Bronchial epithelial cell (primary cell): ENCODE measurements around the gene DNAH8. TPM values are rescaled to one million over a fixed set of nuclear protein-coding genes. Genes with fewer than 3 reads are reported as not detected.

ENCODE experiments used
- DNase-seq: peaks from one replicate; pipeline ENCODE4 v3.0.0-alpha.2; 2010; ENCODE audit warnings: low read depth
- FAIRE-seq: peaks from 2 replicates; lab custom pipeline; 2011; peaks lifted over from hg19 to GRCh38; lab: Jason Lieb, UNC
- H3K27me3 ChIP-seq: 2 replicates; pipeline ENCODE4 v1.5.1; 2011; ENCODE audit warnings: low read length; ENCODE audit not compliant: control insufficient read depth, insufficient read depth
- H3K36me3 ChIP-seq: 2 replicates; pipeline ENCODE4 v1.5.1; 2011; ENCODE audit warnings: low read length; ENCODE audit not compliant: control insufficient read depth, insufficient read depth
- H3K4me3 ChIP-seq: 2 replicates; pipeline ENCODE4 v1.5.1; 2011; ENCODE audit warnings: mild to moderate bottlenecking, low read depth, low read length, control low read depth
- total RNA-seq: library from RNA; depleted of rRNA; stranded (reverse); fragments of >200 nt; gene quantifications from 2 replicates; pipeline ENCODE4 v1.2.1, GENCODE V29; 2014
- TF ChIP-seq, protein P1 (sequence below): IDR thresholded peaks from 2 replicates; pipeline ENCODE4 v1.5.1; 2011; ENCODE audit warnings: mild to moderate bottlenecking, moderate library complexity, low read length, control low read depth, inconsistent platforms; ENCODE audit not compliant: insufficient read depth, severe bottlenecking

DNAH8 gene
- total RNA-seq, 1 donor from 2014 or later, result not detected

DNA sequence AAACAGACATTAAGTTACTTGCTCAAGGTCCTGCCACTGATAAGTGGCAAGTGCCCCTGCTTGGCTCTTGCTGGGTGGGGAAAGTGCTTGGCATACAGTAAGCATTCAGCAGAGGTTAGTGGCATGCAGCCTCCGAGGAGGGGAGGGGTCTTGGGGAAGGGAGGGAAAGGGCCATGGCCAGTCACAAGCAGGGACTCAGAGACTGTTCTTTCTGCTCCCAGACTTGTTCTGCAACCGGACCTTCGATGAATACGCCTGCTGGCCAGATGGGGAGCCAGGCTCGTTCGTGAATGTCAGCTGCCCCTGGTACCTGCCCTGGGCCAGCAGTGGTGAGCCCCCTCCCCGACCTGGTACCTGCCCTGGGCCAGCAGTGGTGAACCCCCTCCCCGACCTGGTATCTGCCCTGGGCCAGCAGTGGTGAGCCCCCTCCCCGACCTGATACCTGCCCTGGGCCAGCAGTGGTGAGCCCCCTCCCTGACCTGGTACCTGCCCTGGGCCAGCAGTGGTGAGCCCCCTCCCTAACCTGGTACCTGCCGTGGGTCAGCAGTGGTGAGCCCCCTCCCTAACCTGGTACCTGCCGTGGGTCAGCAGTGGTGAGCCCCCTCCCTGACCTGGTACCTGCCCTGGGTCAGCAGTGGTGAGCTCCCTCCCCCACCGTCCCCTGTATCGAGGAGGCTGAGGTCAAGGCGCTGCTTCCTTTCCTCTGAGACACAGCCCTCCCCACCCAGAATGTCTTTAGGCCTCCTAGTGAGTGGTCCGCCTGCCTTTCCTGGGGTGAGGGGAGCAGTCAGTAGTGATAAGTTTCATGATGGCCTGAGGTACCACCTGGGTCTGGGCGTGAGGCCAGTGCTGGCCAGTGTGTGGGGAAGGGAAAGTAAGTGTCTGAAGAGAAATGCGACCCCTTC is 342.4 kb downstream of the DNAH8 start:
- FAIRE-seq, result peak; percentile 68
- TF ChIP-seq, protein P1, sequence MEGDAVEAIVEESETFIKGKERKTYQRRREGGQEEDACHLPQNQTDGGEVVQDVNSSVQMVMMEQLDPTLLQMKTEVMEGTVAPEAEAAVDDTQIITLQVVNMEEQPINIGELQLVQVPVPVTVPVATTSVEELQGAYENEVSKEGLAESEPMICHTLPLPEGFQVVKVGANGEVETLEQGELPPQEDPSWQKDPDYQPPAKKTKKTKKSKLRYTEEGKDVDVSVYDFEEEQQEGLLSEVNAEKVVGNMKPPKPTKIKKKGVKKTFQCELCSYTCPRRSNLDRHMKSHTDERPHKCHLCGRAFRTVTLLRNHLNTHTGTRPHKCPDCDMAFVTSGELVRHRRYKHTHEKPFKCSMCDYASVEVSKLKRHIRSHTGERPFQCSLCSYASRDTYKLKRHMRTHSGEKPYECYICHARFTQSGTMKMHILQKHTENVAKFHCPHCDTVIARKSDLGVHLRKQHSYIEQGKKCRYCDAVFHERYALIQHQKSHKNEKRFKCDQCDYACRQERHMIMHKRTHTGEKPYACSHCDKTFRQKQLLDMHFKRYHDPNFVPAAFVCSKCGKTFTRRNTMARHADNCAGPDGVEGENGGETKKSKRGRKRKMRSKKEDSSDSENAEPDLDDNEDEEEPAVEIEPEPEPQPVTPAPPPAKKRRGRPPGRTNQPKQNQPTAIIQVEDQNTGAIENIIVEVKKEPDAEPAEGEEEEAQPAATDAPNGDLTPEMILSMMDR, result no peak
- Histone ChIP-seq H3K27me3 (peaks cover 2% of the 10 kb centered on the region), H3K4me3 (no peak overlapping the region), H3K36me3 (no peaks in the 10 kb centered on the region)
- no peak for DNase-seq

DNA sequence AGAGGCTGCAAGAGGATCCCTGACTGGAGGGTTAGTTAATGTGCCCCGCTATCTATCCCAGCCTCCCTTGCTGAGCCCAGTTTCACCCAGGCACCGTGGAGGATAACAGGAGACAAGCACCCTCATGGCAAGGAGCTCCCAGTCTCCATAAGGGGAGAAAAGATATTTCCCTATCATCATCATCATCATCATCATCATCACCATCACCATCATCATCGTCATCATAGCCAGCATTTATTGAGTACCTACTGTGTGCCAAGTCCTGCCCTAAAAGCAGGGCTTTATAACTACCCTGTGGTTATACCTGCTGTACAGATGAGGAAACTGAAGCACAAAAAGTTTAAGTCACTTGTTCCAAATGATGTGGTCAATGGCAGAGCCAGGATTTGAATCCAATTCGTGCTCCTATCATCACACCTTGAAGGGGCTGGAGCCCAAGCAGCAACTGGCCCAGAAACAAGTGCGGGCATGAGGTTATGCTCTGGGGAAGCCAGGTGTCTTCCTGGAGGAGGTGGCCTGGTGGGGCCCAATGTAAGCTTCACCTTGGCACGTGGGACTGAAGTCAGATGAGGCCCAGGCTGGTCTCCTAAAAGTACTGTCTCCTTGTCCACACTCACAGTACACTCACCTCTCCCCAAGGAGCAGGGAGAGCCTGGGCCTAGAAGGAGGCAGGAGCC is 343.5 kb downstream of the DNAH8 start:
- FAIRE-seq, result no peak
- DNase-seq, result no peak
- Histone ChIP-seq H3K27me3 (peaks cover 3% of the 10 kb centered on the region), H3K36me3 (no peaks in the 10 kb centered on the region), H3K4me3 (no peak overlapping the region)
- TF ChIP-seq, protein P1, result no peak

DNA sequence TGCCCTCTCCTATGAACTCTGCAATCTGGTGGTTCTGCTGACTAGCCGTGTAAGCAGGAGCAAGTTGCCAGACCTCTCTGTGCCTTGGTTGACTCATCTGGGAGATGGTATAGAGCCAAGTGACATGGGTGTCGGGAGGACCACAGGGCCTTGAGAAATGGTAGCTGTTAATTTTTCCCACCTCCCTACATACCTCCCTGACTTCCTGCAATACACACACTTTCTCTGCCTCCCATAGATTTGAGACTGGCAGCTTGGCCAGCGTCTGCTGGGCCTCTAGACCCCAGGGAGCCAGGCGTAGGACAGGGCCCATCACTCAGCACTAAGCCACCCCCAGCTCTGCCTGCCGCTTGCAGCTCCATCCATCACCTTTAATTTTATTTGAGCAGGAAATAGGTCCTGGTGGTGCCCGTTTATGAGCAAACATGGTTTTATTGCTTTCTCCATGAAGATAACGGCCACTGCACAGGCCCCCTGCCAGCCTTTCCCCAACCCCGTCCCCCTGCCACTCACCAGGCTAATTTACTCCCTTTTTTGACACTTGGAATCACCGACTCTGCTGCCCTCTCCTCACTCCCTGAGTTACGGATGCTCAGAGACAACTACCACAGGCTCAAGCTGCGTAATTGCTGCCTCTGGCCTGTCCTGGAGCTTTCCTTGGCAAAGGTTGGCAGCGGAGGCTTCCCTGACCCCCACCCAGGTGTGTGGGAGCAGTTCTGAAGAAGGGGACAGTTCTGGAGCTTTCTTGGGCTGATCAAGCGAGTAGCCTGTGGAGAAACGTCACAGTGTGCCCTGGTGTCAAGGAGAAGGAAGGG is 344.6 kb downstream of the DNAH8 start:
- H3K27me3 ChIP-seq, result peaks cover 3% of the 10 kb centered on the region
- DNase-seq, result no peak

DNA sequence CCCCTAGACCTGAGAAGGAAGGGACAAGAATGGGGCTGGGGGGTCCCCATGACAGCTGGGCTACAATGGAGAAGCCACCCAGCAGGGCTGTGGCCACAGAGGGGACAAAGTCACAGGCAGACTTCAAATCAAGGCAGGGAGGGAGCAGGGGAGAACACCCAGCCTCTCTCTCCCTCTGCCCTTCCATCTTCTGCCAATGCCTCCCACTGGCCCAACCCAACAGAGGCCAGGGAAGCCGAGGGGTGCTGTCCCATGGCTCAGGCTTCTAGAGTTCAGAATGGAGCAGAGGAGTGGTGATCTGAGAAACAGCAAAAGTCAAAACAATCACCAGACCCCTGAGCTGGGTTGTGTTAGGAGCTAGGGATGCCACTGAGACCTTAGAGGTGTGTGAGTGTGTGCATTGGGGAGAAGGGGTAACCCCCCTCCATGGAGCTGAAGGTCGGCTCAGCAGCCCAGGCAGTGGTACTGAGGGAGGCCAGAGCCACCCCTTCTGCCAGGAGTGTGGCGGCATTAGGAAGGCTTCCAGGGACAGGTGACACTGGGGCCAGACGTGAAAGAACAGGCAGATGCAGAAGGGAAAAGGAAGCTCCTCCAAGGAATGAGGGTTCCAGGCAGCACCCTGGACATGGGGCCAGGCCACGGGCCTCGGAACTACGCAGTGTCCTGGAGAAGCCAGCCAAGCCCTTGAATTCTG is 345.5 kb downstream of the DNAH8 start:
- Histone ChIP-seq H3K4me3 (no peak overlapping the region), H3K27me3 (peaks cover 3% of the 10 kb centered on the region), H3K36me3 (no peaks in the 10 kb centered on the region)
- FAIRE-seq (peak; percentile 52), DNase-seq (no peak)
- TF ChIP-seq, protein P1, result no peak

More for the DNA sequence above, 344.6 kb downstream of the DNAH8 start:
- H3K4me3 ChIP-seq, result no peak overlapping the region
- H3K36me3 ChIP-seq, result no peaks in the 10 kb centered on the region
- peak; percentile 32 for FAIRE-seq
- TF ChIP-seq, protein P1, result no peak

DNA sequence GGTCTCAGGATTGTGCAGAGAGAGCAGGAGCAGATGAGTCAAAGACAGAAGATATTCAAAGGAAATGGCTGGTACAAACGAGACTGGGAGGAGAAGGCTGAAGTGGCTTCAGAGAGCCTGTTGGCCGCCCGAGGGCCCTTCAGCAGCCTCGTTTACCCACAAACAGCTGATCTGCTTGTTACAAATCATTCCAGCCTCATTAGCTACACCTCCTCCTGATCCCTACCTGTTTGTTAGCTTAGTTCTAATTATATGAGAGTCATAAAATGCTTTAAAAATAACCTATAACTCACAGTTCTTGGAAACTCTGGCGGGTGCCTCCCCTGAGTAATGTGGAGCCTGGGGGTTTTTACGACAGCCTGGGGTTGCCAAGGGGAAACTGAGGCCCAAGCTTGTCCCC is 346.1 kb downstream of the DNAH8 start:
- TF ChIP-seq, protein P1, result no peak
- H3K27me3 ChIP-seq, result peaks cover 3% of the 10 kb centered on the region
- no peak overlapping the region for H3K4me3 ChIP-seq
- FAIRE-seq (no peak), DNase-seq (no peak)
- no peaks in the 10 kb centered on the region for H3K36me3 ChIP-seq
